Panc1 (cell line): Measurements from ENCODE around the gene BARHL1.

Experiments used
- CTCF ChIP-seq: fragments of 450-650 bp; IDR thresholded peaks from 2 replicates; pipeline ENCODE4 v1.5.1; 2017; ENCODE audit warnings: mild to moderate bottlenecking
- POLR2AphosphoS5 ChIP-seq: IDR thresholded peaks from 2 replicates; pipeline ENCODE4 v1.6.1; 2012; ENCODE audit warnings: mild to moderate bottlenecking, low read depth, low read length, moderate library complexity
- REST ChIP-seq, 2 experiments: IDR thresholded peaks; 2 replicates each; pipeline ENCODE4 v1.6.1; 2011 to 2012; ENCODE audit warnings: low read depth in 2 of 2, control low read depth in 1 of 2, low read length in 1 of 2, mild to moderate bottlenecking in 1 of 2, moderate library complexity in 1 of 2; ENCODE audit not compliant: insufficient read depth in 1 of 2
- SIN3A ChIP-seq: IDR thresholded peaks from 2 replicates; pipeline ENCODE4 v1.6.1; 2012; ENCODE audit warnings: low read depth, mild to moderate bottlenecking, low read length, moderate library complexity, borderline replicate concordance; ENCODE audit not compliant: insufficient read depth
- TCF7L2 ChIP-seq: IDR thresholded peaks from 2 replicates; pipeline ENCODE4 v1.6.1; 2011; ENCODE audit warnings: mild to moderate bottlenecking, low read depth, low read length, inconsistent platforms

GRCh38 chr9:132547976-132548730 is 34.3 kb upstream of the BARHL1 start:
- no peak for TF ChIP-seq REST (IDR thresholded peaks at IDR 0.05; ENCODE audit: insufficient read depth in 1 of 2, low read depth in 2 of 2, low read length in 1 of 2)
- no peak for TF ChIP-seq CTCF
- no peak for TF ChIP-seq TCF7L2
- no peak for TF ChIP-seq POLR2AphosphoS5
- TF ChIP-seq SIN3A, result no peak
